ENCODE results near the gene ZBTB45.

DNA sequence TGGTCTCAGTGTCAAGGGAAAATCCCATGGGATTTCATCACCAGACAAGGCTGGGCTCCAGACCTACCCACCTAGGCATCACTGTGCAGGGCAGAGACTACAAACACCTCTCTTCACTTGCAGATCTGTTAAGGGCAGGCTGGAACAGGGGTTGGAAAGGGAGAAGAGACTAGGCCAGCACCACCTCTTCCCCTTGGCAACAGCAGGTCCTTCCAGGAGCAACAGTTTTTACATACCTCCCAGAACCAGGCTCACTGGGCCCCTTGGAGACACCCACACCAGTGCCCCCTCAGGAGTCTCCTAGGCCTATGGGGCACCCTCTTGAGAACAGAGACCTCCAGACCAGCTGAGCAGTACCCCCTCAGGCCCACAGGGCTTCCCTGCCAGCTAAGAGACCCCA, 41.3 kb upstream of the ZBTB45 start:
- TF ChIP-seq, protein P1, sequence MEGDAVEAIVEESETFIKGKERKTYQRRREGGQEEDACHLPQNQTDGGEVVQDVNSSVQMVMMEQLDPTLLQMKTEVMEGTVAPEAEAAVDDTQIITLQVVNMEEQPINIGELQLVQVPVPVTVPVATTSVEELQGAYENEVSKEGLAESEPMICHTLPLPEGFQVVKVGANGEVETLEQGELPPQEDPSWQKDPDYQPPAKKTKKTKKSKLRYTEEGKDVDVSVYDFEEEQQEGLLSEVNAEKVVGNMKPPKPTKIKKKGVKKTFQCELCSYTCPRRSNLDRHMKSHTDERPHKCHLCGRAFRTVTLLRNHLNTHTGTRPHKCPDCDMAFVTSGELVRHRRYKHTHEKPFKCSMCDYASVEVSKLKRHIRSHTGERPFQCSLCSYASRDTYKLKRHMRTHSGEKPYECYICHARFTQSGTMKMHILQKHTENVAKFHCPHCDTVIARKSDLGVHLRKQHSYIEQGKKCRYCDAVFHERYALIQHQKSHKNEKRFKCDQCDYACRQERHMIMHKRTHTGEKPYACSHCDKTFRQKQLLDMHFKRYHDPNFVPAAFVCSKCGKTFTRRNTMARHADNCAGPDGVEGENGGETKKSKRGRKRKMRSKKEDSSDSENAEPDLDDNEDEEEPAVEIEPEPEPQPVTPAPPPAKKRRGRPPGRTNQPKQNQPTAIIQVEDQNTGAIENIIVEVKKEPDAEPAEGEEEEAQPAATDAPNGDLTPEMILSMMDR (IDR thresholded peaks at IDR 0.05): no peak
- no peak for TF ChIP-seq EZH2 (IDR thresholded peaks at IDR 0.05; ENCODE audit: borderline replicate concordance, insufficient read depth, low read depth, low read length, poor library complexity, severe bottlenecking)
